ENCODE measurements around the gene GNAT2. TPM values are rescaled to one million over a fixed set of nuclear protein-coding genes. Genes with fewer than 3 reads are reported as not detected.
A peak's percentile ranks its signal among the peaks of the same experiment; 100 is the strongest.

Gene GNAT2
- total RNA-seq, 2 experiments from 2014 or later, result not detected

DNA sequence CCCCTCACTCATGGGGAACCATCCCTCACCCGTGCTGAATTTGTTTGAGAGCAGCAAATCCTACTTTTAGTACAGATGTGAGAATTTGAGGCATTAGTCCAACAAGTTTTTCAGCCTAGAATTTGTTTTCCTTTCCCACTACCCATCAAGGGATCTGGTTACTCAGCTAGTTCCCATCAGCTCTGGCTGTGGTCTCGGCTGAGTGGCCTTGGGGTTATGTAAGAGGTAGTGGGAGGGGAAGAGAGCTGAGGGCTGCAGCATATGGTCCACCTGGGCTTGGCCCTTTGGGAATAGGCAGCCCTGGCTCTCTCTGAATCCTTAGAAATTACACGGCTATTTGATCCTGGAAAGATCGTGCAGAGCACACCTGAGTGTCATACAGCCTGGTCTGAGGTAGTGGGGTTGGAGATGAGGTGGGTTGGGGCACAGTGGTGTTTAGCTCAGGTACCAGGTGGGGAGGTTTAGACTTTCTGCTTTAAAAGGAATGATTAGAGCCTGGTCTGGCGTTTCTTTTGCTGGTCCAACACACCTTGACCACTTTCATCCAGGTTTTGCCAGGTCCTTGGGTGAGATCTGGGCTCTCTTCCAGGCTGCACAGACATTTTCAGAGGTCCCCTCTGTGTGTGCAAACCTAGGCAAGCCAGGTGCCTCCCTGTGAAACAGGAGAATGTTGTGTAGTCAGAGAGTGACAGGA is 40.7 kb upstream of the GNAT2 start:
- DNase-seq (peak in 1 of 14 experiments; percentile 8), ATAC-seq (ENCODE audit: poor library complexity) (no peak)
- Mint-ChIP-seq H3K4me1 (ENCODE audit: low read depth) (peaks cover 30% of the 10 kb centered on the region), H3K27ac (no peak overlapping the region), H3K36me3 (ENCODE audit: low read depth) (peaks cover 54% of the 10 kb centered on the region), H3K9me3 (no peaks in the 10 kb centered on the region), H3K27me3 (no peaks in the 10 kb centered on the region), H3K4me3 (no peak overlapping the region)
- POLR2A ChIA-PET, result no interaction called here
- H3K27me3 ChIP-seq (ENCODE audit: control insufficient read depth in 1 of 2, insufficient read depth in 2 of 2, low read length in 2 of 2), result no peaks in the 10 kb centered on the region
- H3K4me3 ChIP-seq (ENCODE audit: low read length), result no peak overlapping the region
- intact Hi-C loops (cut with DNase I, micrococcal nuclease), result loop anchor here in 1 of 2 experiments (5.0 kb wide), 1 partner anchor 48 kb away; no protein-coding TSS in a partner anchor
- no peak overlapping the region for H3K27ac ChIP-seq (ENCODE audit: low read depth in 1 of 2, low read length in 2 of 2)
- no peaks in the 10 kb centered on the region for H3K36me3 ChIP-seq (ENCODE audit: insufficient read depth, low read length)
- H3K9me3 ChIP-seq (ENCODE audit: control insufficient read depth in 1 of 2, insufficient read depth in 1 of 2, low read length in 2 of 2), result no peaks in the 10 kb centered on the region
- peaks cover 16% of the 10 kb centered on the region for H3K4me1 ChIP-seq (ENCODE audit: insufficient read depth, low read length)
- CTCF ChIA-PET, result no interaction called here
- TF ChIP-seq, protein P1, sequence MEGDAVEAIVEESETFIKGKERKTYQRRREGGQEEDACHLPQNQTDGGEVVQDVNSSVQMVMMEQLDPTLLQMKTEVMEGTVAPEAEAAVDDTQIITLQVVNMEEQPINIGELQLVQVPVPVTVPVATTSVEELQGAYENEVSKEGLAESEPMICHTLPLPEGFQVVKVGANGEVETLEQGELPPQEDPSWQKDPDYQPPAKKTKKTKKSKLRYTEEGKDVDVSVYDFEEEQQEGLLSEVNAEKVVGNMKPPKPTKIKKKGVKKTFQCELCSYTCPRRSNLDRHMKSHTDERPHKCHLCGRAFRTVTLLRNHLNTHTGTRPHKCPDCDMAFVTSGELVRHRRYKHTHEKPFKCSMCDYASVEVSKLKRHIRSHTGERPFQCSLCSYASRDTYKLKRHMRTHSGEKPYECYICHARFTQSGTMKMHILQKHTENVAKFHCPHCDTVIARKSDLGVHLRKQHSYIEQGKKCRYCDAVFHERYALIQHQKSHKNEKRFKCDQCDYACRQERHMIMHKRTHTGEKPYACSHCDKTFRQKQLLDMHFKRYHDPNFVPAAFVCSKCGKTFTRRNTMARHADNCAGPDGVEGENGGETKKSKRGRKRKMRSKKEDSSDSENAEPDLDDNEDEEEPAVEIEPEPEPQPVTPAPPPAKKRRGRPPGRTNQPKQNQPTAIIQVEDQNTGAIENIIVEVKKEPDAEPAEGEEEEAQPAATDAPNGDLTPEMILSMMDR (IDR thresholded peaks at IDR 0.05), result no peak

DNA sequence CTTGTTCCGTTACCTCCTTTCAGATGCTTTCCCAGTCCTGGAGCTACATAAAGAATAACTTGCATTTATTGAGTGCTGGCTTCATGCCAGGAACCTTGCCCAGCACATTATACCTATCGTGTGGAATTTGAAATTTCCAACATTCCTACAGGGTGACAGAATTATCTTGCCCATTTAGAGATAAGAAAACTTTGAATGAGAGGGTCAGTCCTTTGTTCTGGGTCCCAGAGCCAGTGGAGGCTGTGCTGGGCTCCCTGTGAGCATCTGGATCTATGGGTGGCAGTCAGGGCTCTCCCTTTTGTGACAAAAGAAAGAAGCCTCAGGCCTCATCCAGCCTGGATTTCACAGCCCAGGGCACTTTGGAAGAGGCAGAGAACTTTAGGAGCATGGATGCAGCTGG is 39.7 kb upstream of the GNAT2 start:
- peaks cover 54% of the 10 kb centered on the region for H3K36me3 Mint-ChIP-seq (ENCODE audit: low read depth)
- no peaks in the 10 kb centered on the region for H3K36me3 ChIP-seq (ENCODE audit: insufficient read depth, low read length)
- no peaks in the 10 kb centered on the region for H3K27me3 ChIP-seq (ENCODE audit: control insufficient read depth in 1 of 2, insufficient read depth in 2 of 2, low read length in 2 of 2)
- H3K4me3 Mint-ChIP-seq, result peak overlapping the region; percentile 72
- TF ChIP-seq, protein P1 (IDR thresholded peaks at IDR 0.05), result no peak
- H3K9me3 Mint-ChIP-seq, result no peaks in the 10 kb centered on the region
- no peaks in the 10 kb centered on the region for H3K9me3 ChIP-seq (ENCODE audit: control insufficient read depth in 1 of 2, insufficient read depth in 1 of 2, low read length in 2 of 2)
- H3K4me1 Mint-ChIP-seq (ENCODE audit: low read depth), result peaks cover 40% of the 10 kb centered on the region
- peaks cover 16% of the 10 kb centered on the region for H3K4me1 ChIP-seq (ENCODE audit: insufficient read depth, low read length)
- ATAC-seq (ENCODE audit: poor library complexity) (no peak), DNase-seq (no peak)
- intact Hi-C loops (cut with DNase I, micrococcal nuclease), result no loop called here
- CTCF ChIA-PET, result no interaction called here
- H3K4me3 ChIP-seq (ENCODE audit: low read length), result no peak overlapping the region
- POLR2A ChIA-PET, result no interaction called here
- H3K27ac ChIP-seq (ENCODE audit: low read depth in 1 of 2, low read length in 2 of 2), result no peak overlapping the region
- no peaks in the 10 kb centered on the region for H3K27me3 Mint-ChIP-seq
- H3K27ac Mint-ChIP-seq, result no peak overlapping the region

DNA sequence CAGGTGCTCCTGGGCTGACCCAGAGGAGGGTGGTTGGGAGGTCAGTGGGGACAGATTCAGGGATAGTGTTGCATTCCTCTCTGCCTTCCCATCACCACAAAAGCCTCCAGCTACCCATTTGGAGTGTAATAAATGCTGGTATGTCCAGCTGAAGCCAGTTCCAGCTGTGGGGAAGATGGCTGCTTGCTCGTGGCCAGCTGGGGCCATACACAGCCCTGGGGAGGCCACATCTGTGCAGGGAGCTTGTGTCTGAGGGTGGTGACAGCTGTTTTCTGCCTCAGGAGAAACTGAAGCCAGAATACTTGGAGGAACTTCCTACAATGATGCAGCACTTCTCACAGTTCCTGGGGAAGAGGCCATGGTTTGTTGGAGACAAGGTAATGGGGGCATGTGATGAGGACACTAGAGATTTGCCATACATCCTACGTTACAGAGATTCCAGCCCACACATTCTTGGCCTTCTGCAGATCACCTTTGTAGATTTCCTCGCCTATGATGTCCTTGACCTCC is 39.2 kb upstream of the GNAT2 start:
- H3K9me3 ChIP-seq (ENCODE audit: control insufficient read depth in 1 of 2, insufficient read depth in 1 of 2, low read length in 2 of 2), result no peaks in the 10 kb centered on the region
- no peak overlapping the region for H3K27ac ChIP-seq (ENCODE audit: low read depth in 1 of 2, low read length in 2 of 2)
- CTCF ChIA-PET, result interaction anchor here (2.8 kb wide), 1 partner anchor 18 kb away, joined by 10 read pairs; no protein-coding TSS in a partner anchor
- no peak overlapping the region for H3K4me3 ChIP-seq (ENCODE audit: low read length)
- DNase-seq (no peak), ATAC-seq (ENCODE audit: poor library complexity) (no peak)
- TF ChIP-seq, protein P1 (IDR thresholded peaks at IDR 0.05), result no peak
- H3K27me3 ChIP-seq (ENCODE audit: control insufficient read depth in 1 of 2, insufficient read depth in 2 of 2, low read length in 2 of 2), result no peaks in the 10 kb centered on the region
- H3K4me1 ChIP-seq (ENCODE audit: insufficient read depth, low read length), result peaks cover 16% of the 10 kb centered on the region
- no peaks in the 10 kb centered on the region for H3K36me3 ChIP-seq (ENCODE audit: insufficient read depth, low read length)
- Mint-ChIP-seq H3K27ac (peak overlapping the region; percentile 20), H3K9me3 (no peaks in the 10 kb centered on the region), H3K4me1 (ENCODE audit: low read depth) (peaks cover 41% of the 10 kb centered on the region), H3K27me3 (no peaks in the 10 kb centered on the region), H3K36me3 (ENCODE audit: low read depth) (peaks cover 54% of the 10 kb centered on the region), H3K4me3 (peak overlapping the region; percentile 72)
- intact Hi-C loops (cut with DNase I, micrococcal nuclease), result no loop called here
- POLR2A ChIA-PET, result no interaction called here
